HG03354 (cell line): ENCODE data around the gene ADGRA1.

ENCODE experiments used
- ATAC-seq: cut with Tn5 transposase; IDR thresholded peaks from one replicate; pipeline ENCODE4 v1.9.1; 2021; ENCODE audit warnings: mild to moderate bottlenecking; ENCODE audit not compliant: unreplicated experiment, poor library complexity, severe bottlenecking

Gene ADGRA1

DNA sequence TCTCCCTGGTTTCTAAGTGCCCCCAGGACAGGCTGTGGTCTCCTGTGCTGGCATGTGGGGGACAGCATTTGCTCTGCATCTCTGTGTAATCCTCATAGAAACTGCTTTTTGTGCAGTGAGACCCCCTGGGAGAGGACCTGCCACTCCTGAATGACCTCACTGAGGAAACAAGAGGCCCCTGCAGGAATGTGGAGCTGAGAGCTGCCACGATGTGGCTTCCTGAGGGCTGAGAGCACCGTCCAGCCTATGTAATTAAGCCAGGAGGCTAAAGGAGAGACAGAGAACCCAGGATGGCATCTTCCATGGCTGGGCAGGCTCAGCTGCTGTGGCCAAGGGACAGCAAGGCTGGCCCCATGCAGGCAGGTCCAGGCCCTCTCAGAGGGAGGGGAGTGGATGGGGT, 32.3 kb upstream of the ADGRA1 start:
- no peak for ATAC-seq

DNA sequence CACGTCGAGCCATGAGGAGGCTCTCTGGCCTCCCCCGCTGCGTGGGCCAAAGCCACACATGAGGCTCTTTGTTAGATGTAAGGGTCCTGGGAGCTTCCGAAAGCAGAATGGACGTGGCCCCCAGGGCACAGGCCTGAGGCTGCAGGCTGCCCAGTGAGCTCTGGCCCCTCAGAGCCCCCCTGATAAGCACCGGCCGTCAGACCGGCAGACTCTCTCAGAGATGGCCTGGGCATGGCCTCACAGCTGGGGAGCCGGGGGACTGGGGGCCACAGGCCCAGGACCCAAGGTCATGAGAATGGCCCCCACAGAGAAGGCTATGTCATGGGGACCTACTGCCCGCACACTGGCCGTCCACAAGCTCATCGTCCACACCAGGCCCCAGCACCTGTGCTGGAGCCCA, 31.7 kb upstream of the ADGRA1 start:
- ATAC-seq: no peak

DNA sequence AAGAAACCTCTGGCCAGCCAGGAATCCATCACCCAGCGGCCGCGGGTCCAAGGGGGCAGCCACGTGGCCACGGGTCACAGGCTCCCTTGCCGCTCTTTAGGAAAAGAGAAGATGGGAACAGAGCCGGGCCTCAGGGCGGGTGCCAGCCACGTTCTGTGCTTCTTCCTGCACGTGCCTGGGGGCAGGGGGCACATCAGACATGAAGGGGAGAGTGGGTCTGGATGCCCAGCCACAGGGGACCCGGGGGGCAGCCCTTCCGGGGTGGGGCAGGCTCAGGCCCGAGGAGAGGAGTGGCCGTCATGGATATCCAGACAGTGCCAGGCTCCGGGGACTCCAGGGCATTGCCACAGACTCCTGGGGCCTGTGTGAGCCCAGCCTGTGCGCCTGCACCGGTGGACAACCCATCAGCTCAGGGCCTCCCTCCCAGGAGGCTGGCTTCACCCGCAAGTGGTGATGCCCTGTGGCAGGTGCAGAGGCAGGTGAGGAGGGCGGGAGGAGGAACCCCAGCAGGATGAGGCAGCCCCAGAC, 31.0 kb upstream of the ADGRA1 start:
- no peak for ATAC-seq

DNA sequence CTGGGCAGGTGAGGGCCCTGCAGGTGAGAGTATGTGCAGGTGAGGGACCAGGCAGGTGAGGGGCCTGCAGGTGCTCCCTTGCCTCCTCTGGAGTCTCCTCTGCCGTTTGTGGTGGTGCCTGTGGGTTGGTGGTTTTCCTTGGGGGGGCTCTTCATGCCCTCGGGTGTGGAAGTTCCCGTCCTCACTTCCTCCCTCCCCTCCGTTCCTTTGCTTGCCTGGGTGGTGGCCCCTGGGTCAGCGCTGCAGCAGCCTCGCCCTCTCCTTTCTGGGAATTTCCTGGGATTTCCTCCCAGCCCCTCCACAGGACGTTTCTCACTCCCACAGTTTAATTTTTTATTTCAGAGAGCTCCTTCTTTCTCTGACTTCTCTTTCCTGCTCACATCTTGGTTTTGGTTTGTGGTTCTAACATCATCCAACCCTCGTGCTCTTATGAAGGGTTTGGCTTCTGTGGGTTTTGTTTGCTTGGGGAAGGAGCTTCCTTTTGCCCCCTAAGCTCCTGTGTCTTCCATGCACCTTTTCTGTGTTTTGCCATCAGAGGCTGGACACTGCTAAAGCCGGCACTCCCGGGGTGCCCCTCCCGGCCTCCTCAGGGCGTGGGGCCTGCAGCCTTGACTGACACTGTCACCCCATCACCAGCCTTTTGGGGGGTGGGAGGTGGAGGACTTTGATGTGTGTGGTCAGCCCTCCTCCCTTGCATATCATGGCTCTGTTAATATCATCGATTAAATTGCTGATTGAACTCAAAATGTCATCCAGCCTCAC, 29.2 kb upstream of the ADGRA1 start:
- ATAC-seq: no peak

DNA sequence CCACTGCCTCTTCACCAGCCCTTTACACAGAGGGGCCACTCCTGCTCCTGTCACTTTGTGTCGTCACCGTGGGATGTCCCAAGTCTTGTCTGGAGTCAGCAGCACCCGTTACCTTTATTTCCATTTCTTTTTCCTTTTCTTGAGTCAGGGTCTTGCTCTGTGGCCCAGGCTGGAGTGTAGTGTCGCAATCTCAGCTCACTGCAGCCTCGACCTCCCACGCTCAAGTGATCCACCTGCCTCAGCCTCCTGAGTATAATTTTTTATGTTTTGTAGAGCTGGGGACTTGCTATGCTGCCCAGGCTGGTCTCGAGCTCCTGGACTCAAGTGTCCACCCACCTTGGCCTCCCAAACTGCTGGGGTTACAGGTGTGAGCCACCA, 28.6 kb upstream of the ADGRA1 start:
- ATAC-seq: no peak

DNA sequence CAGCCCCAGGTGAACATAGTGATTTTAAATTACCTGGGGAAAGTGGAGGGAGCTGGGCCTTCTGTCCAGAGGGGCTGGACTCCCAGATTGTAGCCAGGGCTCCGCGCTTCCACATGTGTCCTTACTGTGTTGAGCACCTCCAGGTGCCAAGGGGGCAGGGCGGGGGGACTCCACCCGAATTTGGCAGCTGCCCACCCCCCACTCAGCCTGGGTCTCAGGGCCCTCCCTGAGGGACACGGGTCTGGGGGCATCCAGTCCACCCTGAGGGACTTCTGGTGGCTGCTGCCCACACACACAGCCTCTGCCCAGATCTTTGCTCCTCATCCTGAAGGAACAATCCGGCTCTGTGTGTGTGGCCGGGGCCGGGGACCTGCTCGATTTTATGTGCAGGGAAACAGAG, 28.2 kb upstream of the ADGRA1 start:
- ATAC-seq: no peak

DNA sequence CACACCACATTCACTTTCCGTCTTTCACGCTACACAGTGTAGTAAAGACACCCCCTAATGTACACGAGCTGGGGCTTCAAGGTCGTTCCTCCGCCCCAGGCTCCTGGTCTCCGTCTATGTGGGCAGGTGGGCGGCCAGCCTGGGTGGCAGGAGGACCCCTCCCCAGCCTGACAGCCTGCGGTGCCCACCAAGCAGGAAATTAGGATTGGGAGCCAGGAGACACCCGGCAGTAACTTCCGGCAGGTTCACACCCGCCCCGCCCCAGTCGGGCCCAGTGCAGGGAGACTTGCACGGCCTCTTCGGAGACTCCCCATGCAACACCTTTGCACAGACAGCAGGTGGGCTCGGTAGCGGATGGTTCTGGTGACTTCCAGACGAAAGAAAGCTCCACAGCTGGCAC, 27.7 kb upstream of the ADGRA1 start:
- no peak for ATAC-seq

DNA sequence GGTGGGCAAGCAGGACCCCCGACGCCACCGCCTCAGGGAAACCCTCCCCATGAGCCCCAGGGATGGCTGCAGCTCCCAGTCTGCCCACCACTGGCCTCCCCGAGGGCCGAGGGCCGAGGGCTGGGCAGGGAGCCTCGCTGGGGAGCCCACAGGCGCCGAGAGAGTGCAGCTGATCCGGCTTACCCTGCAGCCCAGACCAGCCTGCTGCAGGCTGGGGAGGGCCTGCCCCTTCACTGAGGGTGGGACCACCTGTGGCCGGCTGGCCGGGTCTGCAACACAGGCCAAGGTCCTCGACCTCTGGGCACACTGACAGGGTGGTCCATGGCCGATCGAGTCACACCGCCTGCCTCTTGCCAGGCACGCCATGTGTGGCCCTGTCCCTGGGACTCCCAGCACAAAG, 27.3 kb upstream of the ADGRA1 start:
- no peak for ATAC-seq

DNA sequence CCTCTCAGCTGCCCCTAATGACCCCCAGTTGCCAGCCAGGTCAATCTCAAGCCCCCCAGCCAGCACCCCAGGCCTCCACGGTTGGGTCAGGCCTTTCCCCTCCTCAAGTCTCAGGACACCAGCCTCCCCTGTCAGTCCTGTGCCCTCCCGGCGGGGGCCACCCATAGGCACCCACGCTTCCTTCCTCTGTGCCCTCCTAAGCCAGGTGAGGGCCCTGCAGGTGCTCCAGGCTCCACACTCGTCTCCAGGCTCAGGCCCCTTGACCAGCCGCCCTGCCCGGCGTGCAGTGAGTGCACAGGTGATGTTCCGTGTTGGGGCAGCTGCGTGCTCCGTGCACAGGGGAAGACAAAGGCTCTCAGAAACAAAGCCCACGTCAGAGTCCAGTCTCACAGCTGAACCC, 26.8 kb upstream of the ADGRA1 start:
- no peak for ATAC-seq

DNA sequence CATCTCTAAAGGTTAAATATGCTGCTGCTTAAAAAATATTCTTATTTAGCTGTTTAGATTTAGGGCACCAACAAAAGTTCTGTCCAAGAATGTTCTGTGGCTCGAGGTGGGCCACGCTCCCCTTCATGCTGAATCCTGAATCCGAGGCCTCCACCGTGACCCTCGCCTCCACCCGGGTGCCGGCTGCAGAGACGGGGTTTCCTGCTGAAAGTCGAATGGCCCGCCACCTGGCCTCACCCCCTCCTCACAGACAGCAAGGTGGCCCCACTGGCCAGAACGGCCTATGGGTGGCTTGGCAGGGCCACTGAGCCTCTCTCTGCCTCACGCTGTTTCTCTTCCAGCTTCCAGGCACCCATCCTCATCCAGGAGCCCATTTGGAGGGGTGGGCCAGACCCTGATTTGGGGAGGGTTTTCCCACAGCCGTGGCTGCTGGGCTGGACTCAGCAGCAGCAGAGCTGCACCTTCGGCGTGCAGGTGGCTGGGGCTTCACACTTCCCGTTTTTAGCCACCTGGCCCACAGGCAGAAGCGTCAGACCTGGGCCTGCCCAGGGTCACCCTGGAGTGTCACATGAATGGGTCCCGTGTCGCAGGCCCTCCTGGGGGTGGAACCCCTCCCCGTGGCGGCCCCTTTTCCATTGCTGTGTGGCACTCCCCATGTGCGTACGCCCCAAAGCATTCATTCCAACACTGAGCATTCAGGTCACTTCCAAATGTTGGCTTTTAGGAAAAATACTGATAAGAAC, 26.3 kb upstream of the ADGRA1 start:
- ATAC-seq: no peak

DNA sequence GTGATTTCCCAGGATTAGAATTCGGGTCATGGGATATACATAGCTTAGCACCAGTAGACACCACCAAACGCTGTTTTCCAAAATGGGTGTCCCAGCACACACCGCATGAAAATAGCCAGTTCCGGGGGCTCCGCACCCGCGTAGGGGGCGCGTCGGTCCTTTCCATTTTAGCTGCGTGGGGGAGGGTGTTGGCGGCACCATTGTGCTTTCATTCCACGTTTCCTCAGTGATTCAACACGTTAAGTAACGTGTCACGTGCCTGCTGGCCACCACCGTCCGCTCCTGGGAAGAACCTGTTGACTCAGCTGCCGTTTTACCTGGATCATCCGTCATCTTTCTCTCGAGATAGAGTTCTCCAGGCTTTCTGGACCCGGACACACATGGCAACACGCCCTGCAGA, 25.6 kb upstream of the ADGRA1 start:
- no peak for ATAC-seq

DNA sequence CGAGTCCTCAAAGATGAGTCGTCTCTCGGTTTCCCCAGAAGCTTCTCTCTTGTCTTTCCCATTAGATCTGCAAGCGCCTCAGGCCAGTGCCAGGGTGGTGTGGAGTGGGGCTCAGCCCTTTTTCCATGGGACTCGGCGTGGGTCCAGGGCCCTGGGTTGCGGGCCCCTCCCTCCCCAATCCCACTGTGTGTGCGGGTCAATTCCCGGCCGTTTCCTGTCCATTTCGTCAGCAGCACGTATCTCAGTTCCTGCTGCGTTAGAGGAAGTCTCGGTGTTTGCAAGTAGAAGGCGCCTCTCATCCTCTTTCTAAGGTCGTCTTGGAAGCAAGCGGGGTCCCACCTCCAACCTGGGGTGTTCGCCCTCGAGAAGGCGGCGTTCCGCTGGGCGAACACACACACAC, 25.1 kb upstream of the ADGRA1 start:
- no peak for ATAC-seq

DNA sequence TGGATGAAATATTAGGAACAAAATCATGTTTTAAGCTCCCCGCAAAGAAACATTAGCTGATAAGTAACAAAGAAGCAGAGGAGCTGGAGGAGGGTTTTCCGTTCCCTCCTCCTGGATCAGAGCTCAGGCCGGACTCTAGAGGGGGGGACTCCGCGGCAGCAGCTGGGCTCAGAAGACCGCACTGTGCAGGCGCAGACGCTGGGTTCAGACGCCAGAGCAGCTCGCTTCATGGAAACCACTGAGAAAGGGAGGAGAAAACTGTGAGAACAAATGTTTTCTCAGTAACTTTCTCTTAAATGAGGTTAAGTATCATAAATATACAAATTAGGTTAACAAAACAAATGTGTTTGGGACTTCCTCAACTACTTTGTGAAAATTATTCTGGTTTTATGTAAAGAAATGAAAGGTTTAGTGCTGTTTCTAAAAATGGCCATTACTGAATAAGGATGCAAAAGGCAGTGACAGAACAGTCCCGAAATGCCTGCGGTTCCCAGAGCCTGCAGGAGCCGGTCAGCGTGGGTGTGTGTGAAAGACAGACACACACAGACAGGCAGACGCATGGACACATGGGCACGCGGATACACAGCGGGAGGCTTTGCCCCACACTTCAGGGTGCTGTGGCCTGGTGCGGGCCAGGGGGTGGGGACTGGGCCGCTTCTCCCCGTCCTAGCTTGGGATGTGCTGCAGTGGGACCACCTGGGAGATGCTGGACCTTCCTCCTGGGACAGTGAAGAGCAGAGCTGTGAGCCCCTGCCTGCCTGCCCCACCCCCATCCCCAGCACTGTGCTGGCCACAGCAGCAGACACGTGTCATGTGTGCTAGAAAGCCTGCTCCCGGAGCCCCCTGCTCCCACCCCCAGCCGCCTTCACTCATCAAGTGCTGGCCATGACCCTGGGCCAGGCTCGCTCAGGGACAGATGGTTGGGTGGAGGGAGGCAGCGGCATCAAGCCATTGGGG, 20.3 kb upstream of the ADGRA1 start:
- ATAC-seq: no peak

DNA sequence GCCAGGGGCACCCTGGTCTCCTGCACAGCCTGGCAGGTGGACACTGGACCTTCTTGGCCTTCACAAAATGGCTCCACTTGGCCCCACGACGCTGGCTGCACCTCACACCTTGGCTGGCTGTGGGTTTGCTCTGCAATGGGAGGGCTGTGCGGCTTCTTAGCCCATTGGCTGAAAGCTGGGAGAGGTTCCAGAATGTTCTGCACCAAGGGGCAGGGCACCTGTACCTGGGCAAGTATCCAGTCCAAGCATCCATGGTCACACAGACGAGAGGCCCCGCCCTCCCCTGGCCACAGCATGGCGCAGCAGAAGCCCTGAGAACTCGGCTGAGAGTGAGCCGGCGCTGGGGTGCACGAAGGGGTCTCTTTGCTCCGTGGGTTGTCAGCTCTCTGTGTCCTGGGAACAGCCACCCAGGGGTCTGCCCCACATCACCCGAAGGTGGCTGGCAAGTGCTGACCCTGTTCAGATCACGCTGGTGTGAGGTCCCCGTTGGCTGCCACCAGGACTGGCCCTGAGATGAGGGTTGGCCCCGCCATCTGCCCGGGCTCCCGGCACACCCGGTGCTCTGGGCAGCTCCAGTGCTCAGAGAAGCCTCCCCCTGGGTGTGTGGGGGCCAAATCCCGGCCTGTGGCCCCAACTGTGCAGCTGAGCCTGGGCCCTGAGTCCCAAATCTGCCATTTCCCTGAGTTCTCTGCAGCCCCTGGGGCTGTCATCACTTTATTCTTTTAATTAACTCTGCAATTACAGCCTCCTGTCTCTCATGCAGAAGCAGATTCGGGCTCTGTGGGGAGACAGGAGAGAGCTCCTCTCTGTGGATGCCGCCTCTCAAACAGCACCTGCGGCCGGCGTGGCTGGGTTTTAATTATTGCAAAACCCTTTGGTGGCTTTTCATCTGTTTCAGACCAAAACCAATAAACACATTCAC, 19.4 kb upstream of the ADGRA1 start:
- no peak for ATAC-seq

DNA sequence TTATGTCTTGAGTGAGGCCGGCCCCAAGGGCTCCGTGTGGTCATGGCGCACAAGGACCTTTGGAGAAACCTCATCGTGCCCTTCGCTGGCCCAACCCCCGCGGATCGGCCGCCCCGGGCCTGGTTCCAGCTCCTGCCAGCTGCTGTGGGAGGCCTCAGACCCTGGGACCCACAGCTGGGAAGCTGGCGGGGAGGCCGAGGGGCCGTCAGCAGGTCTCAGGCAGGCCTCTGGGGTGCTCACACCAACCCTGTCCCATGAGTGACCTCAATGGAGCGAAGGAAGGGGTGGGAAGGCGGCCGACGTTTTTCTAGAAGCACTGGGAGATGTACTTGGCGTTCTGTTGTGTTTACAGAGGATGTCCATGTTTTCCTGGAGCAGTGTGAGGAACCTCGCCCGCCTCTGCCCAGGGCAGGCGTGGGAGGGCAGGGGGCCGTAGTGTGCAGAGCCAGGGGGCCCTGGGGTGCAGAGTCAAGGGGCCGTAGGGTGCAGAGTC, 18.6 kb upstream of the ADGRA1 start:
- ATAC-seq: no peak

DNA sequence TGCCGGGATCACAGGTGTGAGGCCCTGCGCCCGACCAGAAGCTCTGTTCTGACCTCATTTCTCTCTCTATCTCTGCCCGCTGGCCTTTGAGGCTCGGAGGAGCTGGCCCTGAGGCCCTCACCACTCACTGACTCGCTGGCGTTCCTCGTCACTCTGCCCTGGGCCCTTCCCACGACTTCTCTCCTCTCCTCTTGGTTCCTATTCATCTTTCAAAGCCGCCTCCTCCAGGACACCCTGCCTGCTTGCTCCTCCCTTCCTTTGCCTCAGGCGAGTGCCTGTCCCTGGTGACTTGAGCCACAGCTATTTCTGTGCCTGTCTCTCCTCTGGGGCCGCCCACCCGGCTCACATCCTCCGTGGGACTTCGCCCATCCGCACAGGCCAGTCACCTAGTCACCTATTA, 17.3 kb upstream of the ADGRA1 start:
- no peak for ATAC-seq

DNA sequence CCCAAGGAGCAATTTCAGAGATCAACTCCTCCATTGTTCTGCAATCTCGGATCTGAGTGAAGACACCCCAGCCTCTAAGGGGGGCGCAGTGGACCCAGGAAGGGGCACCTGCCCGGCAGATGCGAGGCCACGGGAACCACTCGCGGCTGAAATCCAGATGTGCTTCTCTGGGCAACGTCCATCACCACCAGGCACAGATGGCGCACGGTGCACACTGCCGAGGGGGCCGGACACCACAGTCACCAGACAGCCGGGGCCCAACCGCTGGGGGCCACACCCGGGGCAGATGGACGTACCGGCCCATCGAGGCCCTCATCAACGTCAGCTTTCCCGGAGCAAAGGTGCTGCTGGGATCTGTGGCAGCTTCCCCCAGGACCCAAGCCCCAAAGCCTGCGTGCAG, 16.9 kb upstream of the ADGRA1 start:
- no peak for ATAC-seq

DNA sequence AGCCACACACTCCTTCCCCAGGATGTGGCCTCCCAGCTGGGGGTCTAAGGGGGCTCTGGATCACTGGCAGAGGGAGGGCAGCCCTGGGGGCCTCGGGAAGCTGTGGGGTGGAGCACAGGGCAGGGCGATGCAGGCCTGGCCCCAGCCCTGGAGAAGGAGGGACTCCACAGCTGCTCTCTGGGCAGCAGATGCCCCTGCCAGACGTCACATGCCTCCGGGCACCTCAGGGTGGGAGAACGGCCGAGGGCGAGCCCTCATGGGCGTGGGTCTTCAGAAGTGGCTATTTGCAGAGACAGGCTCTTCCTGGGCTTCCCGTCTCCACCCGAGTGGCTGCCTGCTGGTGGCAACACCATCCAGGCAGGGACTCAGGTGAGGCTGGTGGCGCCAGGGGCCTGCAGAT, 16.0 kb upstream of the ADGRA1 start:
- no peak for ATAC-seq

DNA sequence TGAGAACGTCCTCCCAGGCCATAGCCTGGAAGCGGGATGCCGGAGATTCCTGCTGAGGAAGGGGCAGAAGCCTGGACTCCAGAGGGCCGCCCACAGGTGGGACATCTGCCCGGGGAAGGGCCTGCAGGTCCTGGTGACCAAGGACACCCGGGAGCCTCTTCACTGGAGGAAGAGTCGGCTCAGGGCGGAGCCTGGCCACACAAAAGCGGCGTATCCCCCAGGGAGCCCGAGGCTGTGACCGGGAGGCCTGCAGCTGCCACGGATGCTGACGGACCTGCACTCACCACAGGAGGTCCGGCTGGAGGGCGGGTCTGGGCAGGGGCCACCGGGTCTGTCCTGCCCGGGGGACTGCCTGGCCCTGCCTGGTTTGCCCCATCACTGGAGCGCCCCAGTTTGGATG, 15.5 kb upstream of the ADGRA1 start:
- ATAC-seq: no peak
